H9 (cell line): ENCODE results near the gene NAA30. TPM values are rescaled to one million over a fixed set of nuclear protein-coding genes. Genes with fewer than 3 reads are reported as not detected.

Experiments
- DNase-seq: peaks from one replicate; pipeline ENCODE4 v3.0.0-alpha.2; 2017
- H2AFZ ChIP-seq: one replicate; pipeline ENCODE4 v1.6.1; 2013; ENCODE audit warnings: mild to moderate bottlenecking, low read length, control low read depth, moderate library complexity
- H2AK5ac ChIP-seq: 2 replicates; pipeline ENCODE4 v1.6.1; 2013; ENCODE audit warnings: low read length, control low read depth, mixed read lengths; ENCODE audit not compliant: insufficient read length
- H2BK120ac ChIP-seq: one replicate; pipeline ENCODE4 v1.6.1; 2013; ENCODE audit warnings: low read depth, mild to moderate bottlenecking, low read length, control low read depth, inconsistent platforms; ENCODE audit not compliant: poor library complexity, severe bottlenecking
- H2BK12ac ChIP-seq: 2 replicates; pipeline ENCODE4 v1.6.1; 2013; ENCODE audit warnings: low read length, control low read depth, mixed read lengths, low read depth; ENCODE audit not compliant: insufficient read length
- H2BK15ac ChIP-seq: 2 replicates; pipeline ENCODE4 v1.6.1; 2013; ENCODE audit warnings: low read depth, low read length, control low read depth
- H2BK20ac ChIP-seq: one replicate; pipeline ENCODE4 v1.6.1; 2013; ENCODE audit warnings: low read depth, mild to moderate bottlenecking, low read length, control low read depth, inconsistent platforms; ENCODE audit not compliant: poor library complexity, severe bottlenecking
- H2BK5ac ChIP-seq: 2 replicates; pipeline ENCODE4 v1.6.1; 2013; ENCODE audit warnings: low read length, control low read depth, mixed read lengths; ENCODE audit not compliant: insufficient read length
- H3K14ac ChIP-seq: 2 replicates; pipeline ENCODE4 v1.6.1; 2013; ENCODE audit warnings: low read length, control low read depth; ENCODE audit not compliant: insufficient read depth
- H3K18ac ChIP-seq: 2 replicates; pipeline ENCODE4 v1.6.1; 2013; ENCODE audit warnings: low read depth, mild to moderate bottlenecking, mixed read lengths, low read length, control low read depth; ENCODE audit not compliant: insufficient read length
- H3K23ac ChIP-seq: 2 replicates; pipeline ENCODE4 v1.6.1; 2013; ENCODE audit warnings: low read length, control low read depth, mixed read lengths, low read depth; ENCODE audit not compliant: insufficient read length
- H3K23me2 ChIP-seq: 2 replicates; pipeline ENCODE4 v1.6.1; 2013; ENCODE audit warnings: low read depth, mild to moderate bottlenecking, mixed read lengths, low read length, control low read depth; ENCODE audit not compliant: insufficient read length, poor library complexity, severe bottlenecking
- H3K27ac ChIP-seq: 2 replicates; pipeline ENCODE4 v1.5.1; 2013; ENCODE audit warnings: low read length, control low read depth, mixed read lengths, low read depth; ENCODE audit not compliant: insufficient read length
- H3K27me3 ChIP-seq: 2 replicates; pipeline ENCODE4 v1.6.1; 2013; ENCODE audit warnings: low read length, control low read depth, inconsistent platforms; ENCODE audit not compliant: insufficient read depth
- H3K4ac ChIP-seq: 2 replicates; pipeline ENCODE4 v1.6.1; 2013; ENCODE audit warnings: low read depth, mild to moderate bottlenecking, control low read depth, inconsistent platforms, low read length, moderate library complexity
- H3K4me1 ChIP-seq: 2 replicates; pipeline ENCODE4 v1.6.1; 2013; ENCODE audit warnings: low read length, control low read depth, inconsistent platforms; ENCODE audit not compliant: insufficient read depth
- H3K4me2 ChIP-seq: 2 replicates; pipeline ENCODE4 v1.6.1; 2013; ENCODE audit warnings: low read length, control low read depth, mixed read lengths; ENCODE audit not compliant: insufficient read length, insufficient read depth
- H3K56ac ChIP-seq: 2 replicates; pipeline ENCODE4 v1.6.1; 2013; ENCODE audit warnings: low read depth, mild to moderate bottlenecking, mixed read lengths, low read length, control low read depth; ENCODE audit not compliant: insufficient read length
- H3K79me1 ChIP-seq: 2 replicates; pipeline ENCODE4 v1.6.1; 2013; ENCODE audit warnings: low read depth, mild to moderate bottlenecking, moderate library complexity, low read length, control low read depth, inconsistent platforms; ENCODE audit not compliant: insufficient read depth, poor library complexity, severe bottlenecking
- H3K79me2 ChIP-seq: 2 replicates; pipeline ENCODE4 v1.6.1; 2013; ENCODE audit warnings: low read length, control low read depth, inconsistent platforms; ENCODE audit not compliant: insufficient read depth
- H3K9ac ChIP-seq: 2 replicates; pipeline ENCODE4 v1.6.1; 2013; ENCODE audit warnings: low read length, control low read depth, mixed read lengths; ENCODE audit not compliant: insufficient read length; ENCODE audit errors: extremely low read depth
- H3K9me3 ChIP-seq: one replicate; pipeline ENCODE4 v1.6.1; 2013; ENCODE audit warnings: low read depth, low read length, inconsistent platforms; ENCODE audit not compliant: control insufficient read depth
- H3T11ph ChIP-seq: one replicate; pipeline ENCODE4 v1.6.1; 2013; ENCODE audit warnings: mild to moderate bottlenecking, low read length, control low read depth, inconsistent platforms
- H4K20me1 ChIP-seq: one replicate; pipeline ENCODE4 v1.6.1; 2013; ENCODE audit not compliant: control insufficient read depth, insufficient read length, insufficient read depth
- H4K5ac ChIP-seq: 2 replicates; pipeline ENCODE4 v1.6.1; 2013; ENCODE audit warnings: low read depth, mild to moderate bottlenecking, mixed read lengths, low read length, control low read depth; ENCODE audit not compliant: insufficient read length
- H4K8ac ChIP-seq: replicated peaks from 2 replicates; pipeline ENCODE4 v1.6.1; 2013; ENCODE audit warnings: low read length, control low read depth, mixed read lengths, low read depth; ENCODE audit not compliant: insufficient read length
- H4K91ac ChIP-seq: 2 replicates; pipeline ENCODE4 v1.6.1; 2013; ENCODE audit warnings: low read depth, mild to moderate bottlenecking, moderate library complexity, mixed read lengths, low read length, control low read depth; ENCODE audit not compliant: insufficient read length
- H3K27ac Mint-ChIP-seq, 3 experiments: 2 replicates in 2 of 3; 3 replicates in 1 of 3; pipeline ENCODE4 v1.8.0; 2020 to 2021; ENCODE audit warnings: mixed read lengths in 3 of 3, mild to moderate bottlenecking in 1 of 3, moderate library complexity in 1 of 3
- H3K27me3 Mint-ChIP-seq: 2 replicates; pipeline ENCODE4 v1.8.0; 2021; ENCODE audit warnings: low read depth, mild to moderate bottlenecking, moderate library complexity, mixed read lengths
- H3K36me3 Mint-ChIP-seq, 3 experiments: 2 replicates in 2 of 3; 3 replicates in 1 of 3; pipeline ENCODE4 v1.8.0; 2020 to 2021; ENCODE audit warnings: low read depth in 3 of 3, mixed read lengths in 3 of 3; ENCODE audit not compliant: insufficient read depth in 1 of 3
- H3K4me1 Mint-ChIP-seq, 2 experiments: 2 replicates each; pipeline ENCODE4 v1.8.0; 2020; ENCODE audit warnings: mixed read lengths in 2 of 2
- H3K4me3 Mint-ChIP-seq, 2 experiments: 2 replicates in 1 of 2; 3 replicates in 1 of 2; pipeline ENCODE4 v1.8.0; 2020 to 2021; ENCODE audit warnings: mild to moderate bottlenecking in 2 of 2, mixed read lengths in 2 of 2, moderate library complexity in 1 of 2
- H3K9me3 Mint-ChIP-seq, 2 experiments: 2 replicates in 1 of 2; 3 replicates in 1 of 2; pipeline ENCODE4 v1.8.0; 2020; ENCODE audit warnings: mild to moderate bottlenecking in 2 of 2, mixed read lengths in 2 of 2, moderate library complexity in 1 of 2
- CTCF ChIP-seq: fragments of 200-600 bp; sonication (generic); conservative IDR thresholded peaks from 3 replicates; pipeline ENCODE4 v1.8.0; 2021; ENCODE audit warnings: antibody characterized with exemption, mild to moderate bottlenecking
- WGBS: extraction: QIAGEN DNeasy Blood & Tissue Kit; methylation state at CpG from one replicate; pipeline ENCODE4 v1.1.7; 2013; ENCODE audit warnings: missing lambda C conversion rate, low lambda C conversion rate, mixed read lengths; ENCODE audit not compliant: insufficient read length; ENCODE audit errors: extremely low coverage; 5-methylcytosine and 5-hydroxymethylcytosine counted together
- total RNA-seq: library from RNA; stranded (reverse); gene quantifications from 2 replicates; pipeline ENCODE4 v1.2.1, GENCODE V29; 2021

NAA30 gene
- total RNA-seq, 1 experiment from 2014 or later = 20.9 TPM

GRCh38 chr14:57375156-57375555 is 15.2 kb upstream of the NAA30 start:
- no peak overlapping the region for H3K4me2 ChIP-seq
- H2BK15ac ChIP-seq = no peak overlapping the region
- no peak overlapping the region for H3T11ph ChIP-seq
- H3K14ac ChIP-seq = no peak overlapping the region
- H3K56ac ChIP-seq = no peak overlapping the region
- WGBS = no CpG with 5 or more reads among the region's 3 CpGs
- H3K4me3 Mint-ChIP-seq = no peak overlapping the region
- peaks cover 2% of the 10 kb centered on the region; the same call in 1 of the 2 replicates for H3K27me3 Mint-ChIP-seq
- H3K4me1 ChIP-seq = no peaks in the 10 kb centered on the region; the same call in 1 of the 2 replicates
- H3K23me2 ChIP-seq = no peaks in the 10 kb centered on the region
- no peak overlapping the region for H4K91ac ChIP-seq
- H3K4ac ChIP-seq = no peak overlapping the region
- no peak overlapping the region for H2BK5ac ChIP-seq
- no peak overlapping the region for H4K8ac ChIP-seq
- H4K20me1 ChIP-seq = no peaks in the 10 kb centered on the region
- no peak overlapping the region for H4K5ac ChIP-seq
- H3K9me3 Mint-ChIP-seq = peaks cover under 1 to 2% of the 10 kb centered on the region in 2 experiments; a peak in 2 of 5 replicates
- H3K9ac ChIP-seq = no peak overlapping the region
- H3K9me3 ChIP-seq = no peaks in the 10 kb centered on the region
- H3K36me3 Mint-ChIP-seq = peaks cover 0 to 2% (median 0%) of the 10 kb centered on the region in 3 experiments; a peak in 1 of 7 replicates
- H2BK120ac ChIP-seq = no peak overlapping the region
- H3K79me1 ChIP-seq = no peaks in the 10 kb centered on the region
- H3K27me3 ChIP-seq = no peaks in the 10 kb centered on the region
- H3K79me2 ChIP-seq = no peaks in the 10 kb centered on the region
- no peak overlapping the region for H3K27ac Mint-ChIP-seq
- peaks cover 8 to 10% of the 10 kb centered on the region in 2 experiments; a peak in 3 of 4 replicates for H3K4me1 Mint-ChIP-seq
- H2AFZ ChIP-seq = no peak overlapping the region
- H3K27ac ChIP-seq = no peak overlapping the region
- H3K18ac ChIP-seq = no peak overlapping the region
- no peak for TF ChIP-seq CTCF
- H3K23ac ChIP-seq = no peak overlapping the region
- no peak overlapping the region for H2BK20ac ChIP-seq
- DNase-seq = no peak
- no peak overlapping the region for H2BK12ac ChIP-seq
- H2AK5ac ChIP-seq = no peak overlapping the region
